ENCODE data around the gene SLC25A1. TPM values are rescaled to one million over a fixed set of nuclear protein-coding genes. Genes with fewer than 3 reads are reported as not detected.

Gene SLC25A1
- total RNA-seq, 2 donors from 2014 or later: 111 to 119 TPM

DNA sequence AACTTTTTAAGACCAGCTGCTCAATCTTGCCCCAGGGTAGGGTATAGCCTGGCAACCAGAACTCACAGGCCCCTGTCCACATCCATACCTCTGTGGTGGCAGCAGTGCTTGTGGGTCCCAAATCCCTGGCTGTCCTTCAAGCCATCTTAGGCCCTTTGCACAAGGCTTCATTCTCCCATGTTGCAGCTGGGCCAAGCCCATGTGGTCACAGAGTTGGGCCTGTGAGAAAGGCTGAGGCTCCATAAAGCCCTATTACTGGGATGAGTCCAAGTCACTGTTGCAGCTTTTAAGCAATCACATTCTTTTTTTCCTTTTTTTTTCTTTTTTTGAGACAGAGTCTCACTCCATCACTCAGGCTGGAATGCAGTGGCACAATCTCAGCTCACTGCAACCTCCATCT lies 47.9 kb upstream of the SLC25A1 start:
- Histone ChIP-seq H3K27ac (ENCODE audit: low read depth, low read length) (no peak overlapping the region), H3K9me3 (ENCODE audit: control insufficient read depth, low read length) (no peaks in the 10 kb centered on the region), H3K4me3 (ENCODE audit: low read length) (no peak overlapping the region), H3K36me3 (ENCODE audit: control insufficient read depth, insufficient read depth, low read length) (peaks cover 8% of the 10 kb centered on the region), H3K27me3 (ENCODE audit: control insufficient read depth, insufficient read depth, low read length, poor library complexity, severe bottlenecking) (no peaks in the 10 kb centered on the region), H3K4me1 (ENCODE audit: control insufficient read depth, insufficient read depth, low read length) (no peaks in the 10 kb centered on the region), H3K9ac (ENCODE audit: extremely low read depth, low read length, poor library complexity, severe bottlenecking) (no peak overlapping the region)
- Mint-ChIP-seq H3K9me3 (no peaks in the 10 kb centered on the region), H3K27me3 (ENCODE audit: insufficient read depth) (no peaks in the 10 kb centered on the region), H3K4me1 (no peaks in the 10 kb centered on the region), H3K4me3 (no peak overlapping the region), H3K27ac (no peak overlapping the region), H3K36me3 (ENCODE audit: low read depth) (peaks cover 42% of the 10 kb centered on the region)
- TF ChIP-seq, protein P1, sequence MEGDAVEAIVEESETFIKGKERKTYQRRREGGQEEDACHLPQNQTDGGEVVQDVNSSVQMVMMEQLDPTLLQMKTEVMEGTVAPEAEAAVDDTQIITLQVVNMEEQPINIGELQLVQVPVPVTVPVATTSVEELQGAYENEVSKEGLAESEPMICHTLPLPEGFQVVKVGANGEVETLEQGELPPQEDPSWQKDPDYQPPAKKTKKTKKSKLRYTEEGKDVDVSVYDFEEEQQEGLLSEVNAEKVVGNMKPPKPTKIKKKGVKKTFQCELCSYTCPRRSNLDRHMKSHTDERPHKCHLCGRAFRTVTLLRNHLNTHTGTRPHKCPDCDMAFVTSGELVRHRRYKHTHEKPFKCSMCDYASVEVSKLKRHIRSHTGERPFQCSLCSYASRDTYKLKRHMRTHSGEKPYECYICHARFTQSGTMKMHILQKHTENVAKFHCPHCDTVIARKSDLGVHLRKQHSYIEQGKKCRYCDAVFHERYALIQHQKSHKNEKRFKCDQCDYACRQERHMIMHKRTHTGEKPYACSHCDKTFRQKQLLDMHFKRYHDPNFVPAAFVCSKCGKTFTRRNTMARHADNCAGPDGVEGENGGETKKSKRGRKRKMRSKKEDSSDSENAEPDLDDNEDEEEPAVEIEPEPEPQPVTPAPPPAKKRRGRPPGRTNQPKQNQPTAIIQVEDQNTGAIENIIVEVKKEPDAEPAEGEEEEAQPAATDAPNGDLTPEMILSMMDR (conservative IDR thresholded peaks at IDR 0.05): no peak
- no peak for DNase-seq

DNA sequence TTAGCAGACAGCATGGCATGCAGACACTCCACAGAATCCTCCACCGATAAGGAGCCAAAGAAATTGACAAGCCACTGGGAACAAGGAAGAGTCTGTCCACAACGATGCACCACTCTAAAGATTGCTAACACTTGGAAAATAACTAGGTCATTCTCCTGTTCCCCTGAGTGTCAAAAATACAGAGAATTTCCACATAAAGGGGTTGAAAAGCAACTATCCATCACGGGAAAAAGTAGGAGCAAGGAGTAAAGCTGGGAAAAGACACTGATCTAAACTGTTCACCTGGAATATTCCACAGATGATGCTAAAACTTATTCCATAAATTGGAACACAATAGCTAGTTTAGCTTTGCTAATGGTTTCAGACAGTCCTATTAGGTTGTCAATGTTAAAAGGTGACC lies 47.0 kb upstream of the SLC25A1 start:
- Mint-ChIP-seq H3K4me1 (no peaks in the 10 kb centered on the region), H3K9me3 (no peaks in the 10 kb centered on the region), H3K4me3 (no peak overlapping the region), H3K36me3 (ENCODE audit: low read depth) (peaks cover 50% of the 10 kb centered on the region), H3K27ac (no peak overlapping the region), H3K27me3 (ENCODE audit: insufficient read depth) (no peaks in the 10 kb centered on the region)
- no peaks in the 10 kb centered on the region for H3K27me3 ChIP-seq (ENCODE audit: control insufficient read depth, insufficient read depth, low read length, poor library complexity, severe bottlenecking)
- no peak overlapping the region for H3K27ac ChIP-seq (ENCODE audit: low read depth, low read length)
- TF ChIP-seq, protein P1 (conservative IDR thresholded peaks at IDR 0.05): no peak
- no peak overlapping the region for H3K4me3 ChIP-seq (ENCODE audit: low read length)
- H3K4me1 ChIP-seq (ENCODE audit: control insufficient read depth, insufficient read depth, low read length): no peaks in the 10 kb centered on the region
- WGBS, 2 experiments (ENCODE audit: insufficient coverage in 1 of 2, insufficient read length in 1 of 2): 85 to 100% methylated on average over 3 of the region's 3 CpGs
- no peaks in the 10 kb centered on the region for H3K9me3 ChIP-seq (ENCODE audit: control insufficient read depth, low read length)
- H3K36me3 ChIP-seq (ENCODE audit: control insufficient read depth, insufficient read depth, low read length): peaks cover 8% of the 10 kb centered on the region
- H3K9ac ChIP-seq (ENCODE audit: extremely low read depth, low read length, poor library complexity, severe bottlenecking): no peak overlapping the region
- DNase-seq: no peak

DNA sequence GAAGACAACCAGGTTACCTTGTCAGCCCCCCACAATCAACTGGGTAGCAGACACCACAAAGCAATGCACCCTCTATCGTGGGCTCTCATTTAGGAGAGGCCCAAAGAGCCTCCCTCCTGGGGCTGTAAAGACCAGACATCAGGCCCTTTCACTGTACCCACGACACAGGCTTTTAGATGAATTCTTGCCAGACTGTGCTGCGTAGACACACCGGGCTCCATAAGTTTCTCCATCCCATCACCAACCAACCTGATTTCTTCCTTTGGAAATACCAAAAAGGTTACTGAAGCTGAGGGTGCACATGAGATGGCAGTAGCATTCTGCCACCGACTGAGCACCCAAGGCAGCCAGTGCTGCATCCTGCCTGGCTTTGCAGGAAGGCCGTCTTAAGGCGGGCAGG lies 46.4 kb upstream of the SLC25A1 start:
- H3K4me3 Mint-ChIP-seq: no peak overlapping the region
- Histone ChIP-seq H3K36me3 (ENCODE audit: control insufficient read depth, insufficient read depth, low read length) (peaks cover 8% of the 10 kb centered on the region), H3K9me3 (ENCODE audit: control insufficient read depth, low read length) (no peaks in the 10 kb centered on the region), H3K4me1 (ENCODE audit: control insufficient read depth, insufficient read depth, low read length) (no peaks in the 10 kb centered on the region), H3K9ac (ENCODE audit: extremely low read depth, low read length, poor library complexity, severe bottlenecking) (no peak overlapping the region), H3K27ac (ENCODE audit: low read depth, low read length) (no peak overlapping the region), H3K4me3 (ENCODE audit: low read length) (no peak overlapping the region), H3K27me3 (ENCODE audit: control insufficient read depth, insufficient read depth, low read length, poor library complexity, severe bottlenecking) (no peaks in the 10 kb centered on the region)
- no peak overlapping the region for H3K27ac Mint-ChIP-seq
- H3K36me3 Mint-ChIP-seq (ENCODE audit: low read depth): peaks cover 48% of the 10 kb centered on the region
- 88 to 91% methylated on average over 3 to 7 of the region's 7 CpGs for WGBS, 2 experiments (ENCODE audit: insufficient coverage in 1 of 2, insufficient read length in 1 of 2)
- no peak for DNase-seq
- H3K27me3 Mint-ChIP-seq (ENCODE audit: insufficient read depth): no peaks in the 10 kb centered on the region
- no peaks in the 10 kb centered on the region for H3K4me1 Mint-ChIP-seq
- H3K9me3 Mint-ChIP-seq: no peaks in the 10 kb centered on the region
- TF ChIP-seq, protein P1 (conservative IDR thresholded peaks at IDR 0.05): no peak
